Measurements from ENCODE around the gene CKAP2L.

GRCh38 chr2:112703684-112704083, 60.7 kb downstream of the CKAP2L start:
- TF ChIP-seq MAFF (IDR thresholded peaks at IDR 0.05; ENCODE audit: low read length) (no peak), CEBPB (tag; IDR thresholded peaks at IDR 0.05) (no peak), NFRKB (IDR thresholded peaks at IDR 0.05; ENCODE audit: low read depth) (no peak), RCOR1 (IDR thresholded peaks at IDR 0.05; ENCODE audit: borderline replicate concordance in 1 of 2, low read depth in 2 of 2, low read length in 2 of 2) (no peak), NFE2L1 (tag; IDR thresholded peaks at IDR 0.05; ENCODE audit: borderline replicate concordance, low read depth) (no peak), USF2 (CRISPR knock-in tag; IDR thresholded peaks at IDR 0.05) (no peak), ZBTB43 (CRISPR knock-in tag; IDR thresholded peaks at IDR 0.05) (no peak), MIER1 (IDR thresholded peaks at IDR 0.05; ENCODE audit: low read depth) (no peak), NFYB (IDR thresholded peaks at IDR 0.05; ENCODE audit: extremely low read depth, insufficient read length) (no peak)
- TF ChIP-seq, protein P1, sequence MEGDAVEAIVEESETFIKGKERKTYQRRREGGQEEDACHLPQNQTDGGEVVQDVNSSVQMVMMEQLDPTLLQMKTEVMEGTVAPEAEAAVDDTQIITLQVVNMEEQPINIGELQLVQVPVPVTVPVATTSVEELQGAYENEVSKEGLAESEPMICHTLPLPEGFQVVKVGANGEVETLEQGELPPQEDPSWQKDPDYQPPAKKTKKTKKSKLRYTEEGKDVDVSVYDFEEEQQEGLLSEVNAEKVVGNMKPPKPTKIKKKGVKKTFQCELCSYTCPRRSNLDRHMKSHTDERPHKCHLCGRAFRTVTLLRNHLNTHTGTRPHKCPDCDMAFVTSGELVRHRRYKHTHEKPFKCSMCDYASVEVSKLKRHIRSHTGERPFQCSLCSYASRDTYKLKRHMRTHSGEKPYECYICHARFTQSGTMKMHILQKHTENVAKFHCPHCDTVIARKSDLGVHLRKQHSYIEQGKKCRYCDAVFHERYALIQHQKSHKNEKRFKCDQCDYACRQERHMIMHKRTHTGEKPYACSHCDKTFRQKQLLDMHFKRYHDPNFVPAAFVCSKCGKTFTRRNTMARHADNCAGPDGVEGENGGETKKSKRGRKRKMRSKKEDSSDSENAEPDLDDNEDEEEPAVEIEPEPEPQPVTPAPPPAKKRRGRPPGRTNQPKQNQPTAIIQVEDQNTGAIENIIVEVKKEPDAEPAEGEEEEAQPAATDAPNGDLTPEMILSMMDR (IDR thresholded peaks at IDR 0.05 in 2 of 3, conservative IDR thresholded peaks at IDR 0.05 in 1 of 3; ENCODE audit: insufficient read depth in 2 of 3, low read depth in 1 of 3, low read length in 3 of 3), result no peak
